ENCODE measurements around the gene PARP15. TPM values are rescaled to one million over a fixed set of nuclear protein-coding genes. Genes with fewer than 3 reads are reported as not detected.

Gene PARP15
- total RNA-seq, 1 experiment from 2014 or later: 0.24 TPM

DNA sequence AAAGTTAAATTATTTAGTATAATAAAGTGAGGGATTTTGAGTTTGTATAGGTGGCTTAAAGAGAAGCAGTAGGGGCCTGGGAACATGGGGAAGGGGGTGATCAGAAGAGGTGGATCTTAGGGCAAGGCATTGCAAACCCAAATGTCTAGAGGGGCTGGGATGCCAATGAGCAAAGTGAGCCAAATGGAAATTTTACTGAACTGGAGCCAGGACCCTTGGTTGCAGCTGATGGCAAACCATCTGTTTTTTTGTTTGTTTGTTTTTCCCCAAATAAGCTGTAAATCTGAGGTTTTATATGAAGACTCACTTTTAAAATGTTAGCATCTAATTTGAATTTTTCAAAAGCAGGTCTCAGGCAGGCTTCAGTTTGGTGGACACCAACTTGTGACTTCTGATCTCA lies 88.4 kb downstream of the PARP15 start:
- H3K79me2 ChIP-seq (ENCODE audit: insufficient read depth, low read length): no peaks in the 10 kb centered on the region
- TF ChIP-seq, protein P1, sequence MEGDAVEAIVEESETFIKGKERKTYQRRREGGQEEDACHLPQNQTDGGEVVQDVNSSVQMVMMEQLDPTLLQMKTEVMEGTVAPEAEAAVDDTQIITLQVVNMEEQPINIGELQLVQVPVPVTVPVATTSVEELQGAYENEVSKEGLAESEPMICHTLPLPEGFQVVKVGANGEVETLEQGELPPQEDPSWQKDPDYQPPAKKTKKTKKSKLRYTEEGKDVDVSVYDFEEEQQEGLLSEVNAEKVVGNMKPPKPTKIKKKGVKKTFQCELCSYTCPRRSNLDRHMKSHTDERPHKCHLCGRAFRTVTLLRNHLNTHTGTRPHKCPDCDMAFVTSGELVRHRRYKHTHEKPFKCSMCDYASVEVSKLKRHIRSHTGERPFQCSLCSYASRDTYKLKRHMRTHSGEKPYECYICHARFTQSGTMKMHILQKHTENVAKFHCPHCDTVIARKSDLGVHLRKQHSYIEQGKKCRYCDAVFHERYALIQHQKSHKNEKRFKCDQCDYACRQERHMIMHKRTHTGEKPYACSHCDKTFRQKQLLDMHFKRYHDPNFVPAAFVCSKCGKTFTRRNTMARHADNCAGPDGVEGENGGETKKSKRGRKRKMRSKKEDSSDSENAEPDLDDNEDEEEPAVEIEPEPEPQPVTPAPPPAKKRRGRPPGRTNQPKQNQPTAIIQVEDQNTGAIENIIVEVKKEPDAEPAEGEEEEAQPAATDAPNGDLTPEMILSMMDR (conservative IDR thresholded peaks at IDR 0.05): no peak
- H3K79me1 ChIP-seq (ENCODE audit: insufficient read depth, low read depth, low read length, poor library complexity, severe bottlenecking): no peaks in the 10 kb centered on the region
- no peak overlapping the region for H2AK5ac ChIP-seq (ENCODE audit: insufficient read length, low read length)
- no peak overlapping the region for H3T11ph ChIP-seq (ENCODE audit: low read length)
- Mint-ChIP-seq H3K27ac (no peak overlapping the region), H3K4me3 (no peak overlapping the region), H3K36me3 (ENCODE audit: insufficient read depth in 1 of 3, low read depth in 3 of 3) (no peaks in the 10 kb centered on the region), H3K27me3 (ENCODE audit: low read depth) (peaks cover 13% of the 10 kb centered on the region), H3K9me3 (peaks cover 0 to 3% of the 10 kb centered on the region in 2 experiments; a peak in 2 of 5 replicates), H3K4me1 (no peaks in the 10 kb centered on the region)
- no peak overlapping the region for H2BK120ac ChIP-seq (ENCODE audit: low read depth, low read length, poor library complexity, severe bottlenecking)
- no peaks in the 10 kb centered on the region for H3K9me3 ChIP-seq (ENCODE audit: control insufficient read depth, low read depth, low read length)
- H3K9ac ChIP-seq (ENCODE audit: extremely low read depth, insufficient read length, low read length): no peak overlapping the region
- no peaks in the 10 kb centered on the region for H4K20me1 ChIP-seq (ENCODE audit: control insufficient read depth, insufficient read depth, insufficient read length)
- H3K4ac ChIP-seq (ENCODE audit: low read depth, low read length): no peak overlapping the region
- H3K23me2 ChIP-seq (ENCODE audit: insufficient read length, low read depth, low read length, poor library complexity, severe bottlenecking): no peaks in the 10 kb centered on the region
- H3K14ac ChIP-seq (ENCODE audit: insufficient read depth, low read length): no peak overlapping the region
- no peak overlapping the region for H2BK15ac ChIP-seq (ENCODE audit: low read depth, low read length)
- H4K8ac ChIP-seq (replicated peaks; ENCODE audit: insufficient read length, low read depth, low read length): no peak overlapping the region
- no peak overlapping the region for H3K23ac ChIP-seq (ENCODE audit: insufficient read length, low read depth, low read length)
- H4K5ac ChIP-seq (ENCODE audit: insufficient read length, low read depth, low read length): no peak overlapping the region
- no peak overlapping the region for H3K27ac ChIP-seq (ENCODE audit: insufficient read length, low read depth, low read length)
- H2BK5ac ChIP-seq (ENCODE audit: insufficient read length, low read length): no peak overlapping the region
- H2AFZ ChIP-seq (ENCODE audit: low read length): no peak overlapping the region
- H4K91ac ChIP-seq (ENCODE audit: insufficient read length, low read depth, low read length): no peak overlapping the region
- no peak for DNase-seq
- H3K18ac ChIP-seq (ENCODE audit: insufficient read length, low read depth, low read length): no peak overlapping the region
- H3K56ac ChIP-seq (ENCODE audit: insufficient read length, low read depth, low read length): no peak overlapping the region
- no peak overlapping the region for H2BK12ac ChIP-seq (ENCODE audit: insufficient read length, low read depth, low read length)
- no peaks in the 10 kb centered on the region for H3K27me3 ChIP-seq (ENCODE audit: insufficient read depth, low read length)
- no peak overlapping the region for H2BK20ac ChIP-seq (ENCODE audit: low read depth, low read length, poor library complexity, severe bottlenecking)
- H3K4me1 ChIP-seq (ENCODE audit: insufficient read depth, low read length): no peaks in the 10 kb centered on the region
- H3K4me2 ChIP-seq (ENCODE audit: insufficient read depth, insufficient read length, low read length): no peak overlapping the region
